ENCODE data around the gene ANKRD27.

The ANKRD27 gene

DNA sequence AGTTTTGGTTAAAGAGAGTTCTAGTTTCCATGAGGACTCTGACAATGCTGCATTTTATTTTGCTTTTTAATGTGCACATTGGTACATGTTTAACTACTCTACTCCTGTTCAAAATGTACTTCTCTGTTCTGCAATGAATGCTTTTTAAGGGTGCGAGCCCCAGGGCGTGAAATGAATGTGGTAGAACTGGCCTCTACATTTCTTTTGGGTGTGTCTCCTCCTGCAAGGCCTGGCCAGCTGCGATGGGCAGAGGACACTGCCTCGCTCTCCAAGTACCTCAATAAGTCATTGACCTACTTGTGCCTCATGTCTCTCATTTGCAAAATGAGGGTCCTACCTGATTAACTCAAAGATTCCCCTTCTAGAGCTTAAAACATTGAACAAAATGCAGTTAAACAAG lies 7.3 kb upstream of the ANKRD27 start:
- ChIA-PET CTCF (interaction anchor here (0.6 to 2.1 kb wide), 3 partner anchors 8 to 9 kb away, joined by 3 to 5 read pairs (median 4); partner anchors contain the start of gene NUDT19), POLR2A (no interaction called here)
- no peak overlapping the region for H3K4me3 ChIP-seq (ENCODE audit: low read depth, low read length)
- DNase-seq (ENCODE audit: low read depth, low spot score) = no peak
- no peak for TF ChIP-seq CTCF (IDR thresholded peaks at IDR 0.05; ENCODE audit: insufficient read depth, low read length, missing control alignments)

DNA sequence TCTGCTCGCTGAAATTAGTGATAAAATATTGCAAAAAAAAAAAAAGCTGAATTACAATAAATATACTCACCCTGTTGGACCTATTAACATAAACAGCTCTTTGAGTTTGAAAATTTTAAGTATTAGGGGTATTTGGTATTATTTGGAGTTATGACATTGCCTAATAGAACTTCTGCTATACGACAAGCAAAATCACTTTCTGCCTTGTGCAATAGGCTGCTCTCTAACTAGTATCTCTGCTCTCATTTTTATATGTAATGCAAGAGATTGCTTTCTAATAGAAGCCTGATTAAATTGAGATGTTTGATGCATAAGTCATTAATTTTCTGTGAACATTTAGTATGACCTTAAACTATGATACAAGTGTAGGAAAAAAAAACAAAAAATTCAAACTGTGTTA lies 6.0 kb upstream of the ANKRD27 start:
- ChIA-PET CTCF (interaction anchor here (1.2 to 2.1 kb wide), 2 partner anchors 9 to 10 kb away, joined by 5 to 6 read pairs; partner anchors contain the start of gene NUDT19), POLR2A (no interaction called here)
- H3K4me3 ChIP-seq (ENCODE audit: low read depth, low read length) = no peak overlapping the region

DNA sequence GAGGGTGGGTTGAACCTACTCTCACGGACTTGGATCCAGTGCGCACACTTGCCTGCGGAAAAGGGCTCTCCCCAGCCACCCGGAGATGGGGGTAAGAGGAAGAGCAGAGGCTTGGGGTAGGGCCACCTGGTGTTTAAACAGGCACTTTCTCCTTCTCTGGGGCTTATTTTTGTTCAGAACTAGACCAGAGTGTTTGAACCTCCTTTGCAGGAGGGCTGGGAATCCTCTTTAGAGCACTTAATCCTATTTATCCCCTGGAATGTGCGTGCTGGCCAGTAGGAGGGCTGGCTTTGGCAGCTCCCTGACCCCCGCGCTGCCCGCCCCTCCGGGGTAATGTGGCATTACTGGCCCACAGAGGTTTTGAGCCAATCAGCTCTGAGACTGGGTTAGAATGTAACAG lies 2.7 kb upstream of the ANKRD27 start:
- CTCF ChIA-PET = interaction anchor here (1.2 to 1.5 kb wide), 2 partner anchors 14 to 16 kb away, joined by 3 to 6 read pairs; partner anchors contain the start of gene NUDT19
- POLR2A ChIA-PET = no interaction called here
- no peak for TF ChIP-seq CTCF (IDR thresholded peaks at IDR 0.05; ENCODE audit: insufficient read depth, low read length, missing control alignments)

More for the DNA sequence above, 6.0 kb upstream of the ANKRD27 start:
- no peak for TF ChIP-seq CTCF (IDR thresholded peaks at IDR 0.05; ENCODE audit: insufficient read depth, low read length, missing control alignments)
- DNase-seq (ENCODE audit: low read depth, low spot score) = no peak

DNA sequence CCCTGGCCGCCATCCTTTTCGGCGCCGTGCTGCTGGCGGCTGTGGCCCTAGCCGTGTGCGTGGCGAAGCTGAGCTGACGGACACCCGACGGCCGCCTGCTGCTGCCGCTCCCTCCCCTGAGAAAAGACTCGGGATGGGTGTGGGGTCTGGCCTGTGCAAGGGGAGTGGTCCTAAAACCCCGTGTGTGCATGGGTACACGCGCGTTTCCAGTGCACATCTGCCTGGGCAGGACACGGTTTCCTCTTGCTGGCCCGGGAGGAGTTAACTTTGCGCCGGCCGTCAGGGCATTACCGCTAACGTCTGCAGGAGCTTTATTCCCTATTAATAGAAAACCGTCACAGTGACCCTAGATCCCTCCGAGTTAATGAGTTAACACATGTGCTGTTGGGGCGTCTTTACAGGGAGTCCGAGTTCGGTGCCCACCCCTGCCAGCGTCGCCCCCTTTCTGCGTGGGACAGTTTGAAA lies 1.9 kb upstream of the ANKRD27 start:
- TF ChIP-seq CTCF (IDR thresholded peaks at IDR 0.05; ENCODE audit: insufficient read depth, low read length, missing control alignments) = no peak
- no peak for DNase-seq (ENCODE audit: low read depth, low spot score)
- H3K4me3 ChIP-seq (ENCODE audit: low read depth, low read length) = no peak overlapping the region
- CTCF ChIA-PET = no interaction called here
- POLR2A ChIA-PET = interaction anchor here (0.5 kb wide), 1 partner anchor 27 kb away, joined by 3 read pairs; no protein-coding TSS in a partner anchor

More for the DNA sequence above, 2.7 kb upstream of the ANKRD27 start:
- no peak for DNase-seq (ENCODE audit: low read depth, low spot score)
- H3K4me3 ChIP-seq (ENCODE audit: low read depth, low read length) = no peak overlapping the region

GRCh38 chr19:32676186-32676894 lies 1.4 kb upstream of the ANKRD27 start:
- peak overlapping the region; percentile 90 for H3K4me3 ChIP-seq (ENCODE audit: low read depth, low read length)
- ChIA-PET CTCF (no interaction called here), POLR2A (no interaction called here)
- no peak for TF ChIP-seq CTCF (IDR thresholded peaks at IDR 0.05; ENCODE audit: insufficient read depth, low read length, missing control alignments)
- no peak for DNase-seq (ENCODE audit: low read depth, low spot score)

DNA sequence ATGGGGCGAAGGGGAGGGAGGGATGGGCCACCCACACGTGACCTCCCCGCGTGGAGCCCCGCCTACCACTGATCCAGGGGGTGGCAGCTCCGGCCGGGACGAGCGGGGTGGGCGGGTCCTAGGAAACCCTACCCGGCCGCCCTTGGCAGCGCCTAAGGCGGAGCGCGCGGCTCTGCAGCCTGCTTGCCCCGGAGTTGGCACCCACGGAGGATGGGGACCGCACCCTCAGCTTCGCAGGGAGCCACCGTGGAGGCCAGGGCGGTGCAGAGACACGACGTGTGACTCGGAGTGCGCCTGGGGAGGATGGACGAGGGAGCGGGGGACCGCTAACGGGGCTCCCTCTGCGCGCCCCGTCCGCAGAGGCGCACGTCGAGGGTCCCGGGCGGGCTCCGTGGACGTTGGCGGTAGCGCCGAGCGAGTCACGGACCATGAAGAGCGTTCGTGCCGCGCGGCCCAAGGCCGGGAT lies 773 bp upstream of the ANKRD27 start, which contains the start of gene RGS9BP:
Gene RGS9BP (plus strand): TSS at position 129 of the 466 bp plus-strand sequence. CDS start 416 bp downstream, outside the sequence.
- peak within 1 kb of the TSS; percentile 95 for H3K4me3 ChIP-seq (ENCODE audit: low read depth, low read length)
- CTCF ChIA-PET = interaction anchor here (1.0 kb wide), 1 partner anchor 76 kb away, joined by 4 read pairs; no protein-coding TSS in a partner anchor
- POLR2A ChIA-PET = interaction anchor here (0.9 kb wide), 1 partner anchor 16 kb away, joined by 3 read pairs; the partner anchor contains the start of gene NUDT19
- no peak for DNase-seq (ENCODE audit: low read depth, low spot score)
- no peak for TF ChIP-seq CTCF (IDR thresholded peaks at IDR 0.05; ENCODE audit: insufficient read depth, low read length, missing control alignments)

All from AG04449 (cell line).